Liver (tissue), 9 donors: ENCODE data around the gene SH3PXD2A. TPM values are rescaled to one million over a fixed set of nuclear protein-coding genes. Genes with fewer than 3 reads are reported as not detected.

Experiments used
- DNase-seq: peaks from one replicate; pipeline ENCODE4 v3.0.0-alpha.2; 2017; ENCODE audit warnings: low spot score
- H3K27ac ChIP-seq, 2 donors: one replicate each; pipeline ENCODE4 v1.7.0; 2013; ENCODE audit warnings: inconsistent platforms in 2 of 2, low read length in 2 of 2, control low read depth in 1 of 2, low read depth in 1 of 2, mild to moderate bottlenecking in 1 of 2
- H3K27me3 ChIP-seq, 4 donors: one replicate each; pipeline versions ENCODE4 v1.6.1 to v1.7.0; 2013; ENCODE audit warnings: low read length in 3 of 4, inconsistent platforms in 1 of 4, mild to moderate bottlenecking in 1 of 4, moderate library complexity in 1 of 4; ENCODE audit not compliant: control insufficient read depth in 4 of 4, insufficient read depth in 4 of 4
- H3K36me3 ChIP-seq, 4 donors: one replicate each; pipeline versions ENCODE4 v1.6.1 to v1.7.0; 2013; ENCODE audit warnings: low read length in 3 of 4, mild to moderate bottlenecking in 3 of 4, low read depth in 1 of 4, moderate library complexity in 1 of 4; ENCODE audit not compliant: control insufficient read depth in 4 of 4, insufficient read depth in 3 of 4
- H3K4me1 ChIP-seq, 4 donors: one replicate each; pipeline versions ENCODE4 v1.6.1 to v1.7.0; 2013; ENCODE audit warnings: low read length in 3 of 4, mild to moderate bottlenecking in 3 of 4, moderate library complexity in 1 of 4; ENCODE audit not compliant: control insufficient read depth in 4 of 4, insufficient read depth in 4 of 4
- H3K4me3 ChIP-seq, 3 donors: one replicate each; pipeline versions ENCODE4 v1.6.1 to v1.7.0; 2013; ENCODE audit warnings: low read length in 3 of 3, control low read depth in 1 of 3, low read depth in 1 of 3, mild to moderate bottlenecking in 1 of 3
- H3K9ac ChIP-seq, 2 donors: one replicate each; pipeline ENCODE4 v1.7.0; 2013; ENCODE audit warnings: low read length in 2 of 2, mild to moderate bottlenecking in 2 of 2, moderate library complexity in 2 of 2, control low read depth in 1 of 2, low read depth in 1 of 2
- H3K9me3 ChIP-seq, 4 donors: one replicate each; pipeline versions ENCODE4 v1.6.1 to v1.7.0; 2013; ENCODE audit warnings: low read length in 3 of 4; ENCODE audit not compliant: control insufficient read depth in 4 of 4
- EGR1 ChIP-seq, 2 donors: IDR thresholded peaks; 2 replicates each; pipeline ENCODE4 v1.6.1; 2016 to 2018; ENCODE audit warnings: antibody characterized with exemption in 2 of 2, low read depth in 2 of 2
- FOXA1 ChIP-seq: IDR thresholded peaks from 2 replicates; pipeline ENCODE4 v1.6.1; 2016; ENCODE audit warnings: antibody characterized with exemption
- FOXA2 ChIP-seq: IDR thresholded peaks from 2 replicates; pipeline ENCODE4 v1.6.1; 2016; ENCODE audit warnings: antibody characterized with exemption
- GABPA ChIP-seq, 2 donors: IDR thresholded peaks in 1 of 2; conservative IDR thresholded peaks in 1 of 2; 2 replicates each; pipeline ENCODE4 v1.6.1; 2016; ENCODE audit warnings: antibody characterized with exemption in 2 of 2, mild to moderate bottlenecking in 1 of 2, moderate library complexity in 1 of 2
- HNF4A ChIP-seq, 2 donors: conservative IDR thresholded peaks; 2 replicates each; pipeline ENCODE4 v1.6.1; 2016; ENCODE audit warnings: antibody characterized with exemption in 2 of 2, mild to moderate bottlenecking in 2 of 2
- HNF4G ChIP-seq: IDR thresholded peaks from 2 replicates; pipeline ENCODE4 v1.6.1; 2016; ENCODE audit warnings: antibody characterized with exemption
- JUND ChIP-seq, 2 donors: IDR thresholded peaks; 2 replicates each; pipeline ENCODE4 v1.6.1; 2016; ENCODE audit warnings: antibody characterized with exemption in 2 of 2
- RXRA ChIP-seq, 2 donors: IDR thresholded peaks; 2 replicates each; pipeline ENCODE4 v1.6.1; 2017 to 2018; ENCODE audit warnings: antibody characterized with exemption in 2 of 2, mild to moderate bottlenecking in 1 of 2
- SP1 ChIP-seq: IDR thresholded peaks from 2 replicates; pipeline ENCODE4 v1.6.1; 2018; ENCODE audit warnings: antibody characterized with exemption, mild to moderate bottlenecking
- YY1 ChIP-seq: IDR thresholded peaks from 2 replicates; pipeline ENCODE4 v1.6.1; 2016; ENCODE audit warnings: antibody characterized with exemption, mild to moderate bottlenecking
- WGBS: extraction: QIAGEN DNeasy Blood & Tissue Kit; methylation state at CpG from one replicate; pipeline ENCODE4 v1.1.7; 2013; 5-methylcytosine and 5-hydroxymethylcytosine counted together
- polyA plus RNA-seq, 2 donors: library from polyadenylated mRNA; stranded (reverse) in 1 of 2; unstranded in 1 of 2; fragments of 200-250 nt in 1 of 2; fragments of >200 nt in 1 of 2; fragmentation: Nextera tagmentation in 1 of 2; extraction: Ambion mirVana in 1 of 2; gene quantifications; one replicate each; pipeline versions ENCODE4 v1.2.1 to v1.2.3, GENCODE V29; 2013 to 2015
- total RNA-seq, 2 donors: library from RNA; depleted of rRNA; stranded (reverse); fragments of >200 nt; gene quantifications; one replicate each; pipeline ENCODE4 v1.2.3, GENCODE V29; 2014
- TF ChIP-seq, protein P1 (sequence below): IDR thresholded peaks from 2 replicates; pipeline ENCODE4 v1.6.1; 2016; ENCODE audit warnings: antibody characterized with exemption
- TF ChIP-seq, protein P2 (sequence below): IDR thresholded peaks from 2 replicates; pipeline ENCODE4 v1.6.1; 2016; ENCODE audit warnings: antibody characterized with exemption
- TF ChIP-seq, protein P3 (sequence below): fragments of 150-350 bp; IDR thresholded peaks from 2 replicates; pipeline ENCODE4 v1.5.1; 2017; ENCODE audit warnings: improper control_type of control experiment, low read depth, low read length; ENCODE audit not compliant: missing input control
- TF ChIP-seq, protein P4 (sequence below): IDR thresholded peaks from 2 replicates; pipeline ENCODE4 v1.6.1; 2016; ENCODE audit warnings: antibody characterized with exemption, mild to moderate bottlenecking
- TF ChIP-seq, protein P5 (sequence below): IDR thresholded peaks from 2 replicates; pipeline ENCODE4 v1.6.1; 2016; ENCODE audit warnings: antibody characterized with exemption
- donor health status: healthy.
- donor health status: healthy.
- donor health status: healthy.
- donor health status: healthy.
- donor health status: healthy.

Gene SH3PXD2A
- total and polyA plus RNA-seq, 4 donors: 0.82 to 5.5 (median 3.9) TPM

DNA sequence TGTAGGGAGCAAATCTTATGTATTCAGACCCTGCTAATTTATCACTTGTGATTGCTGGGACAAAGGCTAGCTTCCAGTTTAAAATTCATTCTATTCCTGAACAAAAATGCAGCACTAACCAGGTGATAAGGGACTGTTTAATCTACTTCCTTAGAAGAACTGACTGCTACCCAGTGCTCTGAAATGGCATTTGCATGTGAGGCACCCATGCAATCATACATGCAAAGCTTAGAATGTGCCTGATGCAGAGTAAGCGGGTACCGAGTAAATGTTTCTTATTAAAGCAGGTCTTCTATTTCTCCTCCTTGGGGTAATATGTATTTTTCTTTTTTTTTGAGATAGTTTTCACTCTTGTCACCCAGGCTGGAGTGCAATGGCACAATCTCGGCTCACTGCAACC, 307.4 kb downstream of the SH3PXD2A start:
- Histone ChIP-seq H3K27me3 (no peaks in the 10 kb centered on the region), H3K9ac (no peak overlapping the region), H3K36me3 (no peaks in the 10 kb centered on the region), H3K4me3 (no peak overlapping the region), H3K27ac (no peak overlapping the region), H3K4me1 (peaks cover 4 to 26% (median 16%) of the 10 kb centered on the region in 4 donors), H3K9me3 (no peaks in the 10 kb centered on the region)
- TF ChIP-seq EGR1 (IDR thresholded peaks at IDR 0.05; ENCODE audit: low read depth in 2 of 2) (no peak), YY1 (no peak)
- TF ChIP-seq, protein P1, sequence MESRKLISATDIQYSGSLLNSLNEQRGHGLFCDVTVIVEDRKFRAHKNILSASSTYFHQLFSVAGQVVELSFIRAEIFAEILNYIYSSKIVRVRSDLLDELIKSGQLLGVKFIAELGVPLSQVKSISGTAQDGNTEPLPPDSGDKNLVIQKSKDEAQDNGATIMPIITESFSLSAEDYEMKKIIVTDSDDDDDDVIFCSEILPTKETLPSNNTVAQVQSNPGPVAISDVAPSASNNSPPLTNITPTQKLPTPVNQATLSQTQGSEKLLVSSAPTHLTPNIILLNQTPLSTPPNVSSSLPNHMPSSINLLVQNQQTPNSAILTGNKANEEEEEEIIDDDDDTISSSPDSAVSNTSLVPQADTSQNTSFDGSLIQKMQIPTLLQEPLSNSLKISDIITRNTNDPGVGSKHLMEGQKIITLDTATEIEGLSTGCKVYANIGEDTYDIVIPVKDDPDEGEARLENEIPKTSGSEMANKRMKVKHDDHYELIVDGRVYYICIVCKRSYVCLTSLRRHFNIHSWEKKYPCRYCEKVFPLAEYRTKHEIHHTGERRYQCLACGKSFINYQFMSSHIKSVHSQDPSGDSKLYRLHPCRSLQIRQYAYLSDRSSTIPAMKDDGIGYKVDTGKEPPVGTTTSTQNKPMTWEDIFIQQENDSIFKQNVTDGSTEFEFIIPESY: no peak
- TF ChIP-seq, protein P2, sequence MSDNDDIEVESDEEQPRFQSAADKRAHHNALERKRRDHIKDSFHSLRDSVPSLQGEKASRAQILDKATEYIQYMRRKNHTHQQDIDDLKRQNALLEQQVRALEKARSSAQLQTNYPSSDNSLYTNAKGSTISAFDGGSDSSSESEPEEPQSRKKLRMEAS: no peak
- TF ChIP-seq, protein P3, sequence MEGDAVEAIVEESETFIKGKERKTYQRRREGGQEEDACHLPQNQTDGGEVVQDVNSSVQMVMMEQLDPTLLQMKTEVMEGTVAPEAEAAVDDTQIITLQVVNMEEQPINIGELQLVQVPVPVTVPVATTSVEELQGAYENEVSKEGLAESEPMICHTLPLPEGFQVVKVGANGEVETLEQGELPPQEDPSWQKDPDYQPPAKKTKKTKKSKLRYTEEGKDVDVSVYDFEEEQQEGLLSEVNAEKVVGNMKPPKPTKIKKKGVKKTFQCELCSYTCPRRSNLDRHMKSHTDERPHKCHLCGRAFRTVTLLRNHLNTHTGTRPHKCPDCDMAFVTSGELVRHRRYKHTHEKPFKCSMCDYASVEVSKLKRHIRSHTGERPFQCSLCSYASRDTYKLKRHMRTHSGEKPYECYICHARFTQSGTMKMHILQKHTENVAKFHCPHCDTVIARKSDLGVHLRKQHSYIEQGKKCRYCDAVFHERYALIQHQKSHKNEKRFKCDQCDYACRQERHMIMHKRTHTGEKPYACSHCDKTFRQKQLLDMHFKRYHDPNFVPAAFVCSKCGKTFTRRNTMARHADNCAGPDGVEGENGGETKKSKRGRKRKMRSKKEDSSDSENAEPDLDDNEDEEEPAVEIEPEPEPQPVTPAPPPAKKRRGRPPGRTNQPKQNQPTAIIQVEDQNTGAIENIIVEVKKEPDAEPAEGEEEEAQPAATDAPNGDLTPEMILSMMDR: no peak
- DNase-seq: no peak
- WGBS: 98% methylated on average over 3 of the region's 3 CpGs

DNA sequence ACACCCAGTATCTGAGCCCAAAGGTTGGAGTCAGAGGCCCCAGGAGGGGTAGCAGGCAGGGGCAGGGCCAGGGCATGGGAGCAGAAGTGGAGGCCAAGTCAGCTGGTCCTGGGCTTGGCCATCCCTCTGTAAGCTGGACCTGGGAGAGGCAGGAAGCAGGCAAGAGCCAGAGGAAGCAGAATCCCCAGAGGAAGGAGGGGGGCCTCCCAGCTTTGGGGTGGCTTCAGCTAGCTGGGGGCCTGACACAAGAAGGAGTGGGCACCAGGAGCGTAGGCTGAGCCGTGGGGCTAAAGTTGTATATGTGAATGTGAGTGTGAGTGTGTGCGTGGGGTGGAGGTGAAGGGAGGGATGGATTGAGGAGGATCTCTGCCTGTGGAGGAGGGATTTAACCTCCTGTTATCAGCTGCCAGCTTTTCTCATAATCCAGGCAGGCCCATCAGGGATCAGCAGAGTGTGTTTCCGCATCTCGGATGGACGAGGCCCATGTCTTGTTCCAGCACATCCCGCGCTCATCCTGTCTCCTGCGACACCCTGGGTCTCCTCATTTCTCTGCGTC, 307.9 kb downstream of the SH3PXD2A start:
- DNase-seq: peak; percentile 27
- 92% methylated on average over 10 of the region's 10 CpGs for WGBS
- TF ChIP-seq FOXA2 (no peak), HNF4A (conservative IDR thresholded peaks at IDR 0.05) (no peak), RXRA (IDR thresholded peaks at IDR 0.05) (no peak), JUND (IDR thresholded peaks at IDR 0.05) (no peak), YY1 (no peak), SP1 (no peak), EGR1 (IDR thresholded peaks at IDR 0.05; ENCODE audit: low read depth in 2 of 2) (no peak), HNF4G (no peak), GABPA (IDR thresholded peaks at IDR 0.05 in 1 of 2, conservative IDR thresholded peaks at IDR 0.05 in 1 of 2) (no peak), FOXA1 (no peak)
- TF ChIP-seq, protein P4, sequence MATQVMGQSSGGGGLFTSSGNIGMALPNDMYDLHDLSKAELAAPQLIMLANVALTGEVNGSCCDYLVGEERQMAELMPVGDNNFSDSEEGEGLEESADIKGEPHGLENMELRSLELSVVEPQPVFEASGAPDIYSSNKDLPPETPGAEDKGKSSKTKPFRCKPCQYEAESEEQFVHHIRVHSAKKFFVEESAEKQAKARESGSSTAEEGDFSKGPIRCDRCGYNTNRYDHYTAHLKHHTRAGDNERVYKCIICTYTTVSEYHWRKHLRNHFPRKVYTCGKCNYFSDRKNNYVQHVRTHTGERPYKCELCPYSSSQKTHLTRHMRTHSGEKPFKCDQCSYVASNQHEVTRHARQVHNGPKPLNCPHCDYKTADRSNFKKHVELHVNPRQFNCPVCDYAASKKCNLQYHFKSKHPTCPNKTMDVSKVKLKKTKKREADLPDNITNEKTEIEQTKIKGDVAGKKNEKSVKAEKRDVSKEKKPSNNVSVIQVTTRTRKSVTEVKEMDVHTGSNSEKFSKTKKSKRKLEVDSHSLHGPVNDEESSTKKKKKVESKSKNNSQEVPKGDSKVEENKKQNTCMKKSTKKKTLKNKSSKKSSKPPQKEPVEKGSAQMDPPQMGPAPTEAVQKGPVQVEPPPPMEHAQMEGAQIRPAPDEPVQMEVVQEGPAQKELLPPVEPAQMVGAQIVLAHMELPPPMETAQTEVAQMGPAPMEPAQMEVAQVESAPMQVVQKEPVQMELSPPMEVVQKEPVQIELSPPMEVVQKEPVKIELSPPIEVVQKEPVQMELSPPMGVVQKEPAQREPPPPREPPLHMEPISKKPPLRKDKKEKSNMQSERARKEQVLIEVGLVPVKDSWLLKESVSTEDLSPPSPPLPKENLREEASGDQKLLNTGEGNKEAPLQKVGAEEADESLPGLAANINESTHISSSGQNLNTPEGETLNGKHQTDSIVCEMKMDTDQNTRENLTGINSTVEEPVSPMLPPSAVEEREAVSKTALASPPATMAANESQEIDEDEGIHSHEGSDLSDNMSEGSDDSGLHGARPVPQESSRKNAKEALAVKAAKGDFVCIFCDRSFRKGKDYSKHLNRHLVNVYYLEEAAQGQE: no peak
- TF ChIP-seq, protein P5, sequence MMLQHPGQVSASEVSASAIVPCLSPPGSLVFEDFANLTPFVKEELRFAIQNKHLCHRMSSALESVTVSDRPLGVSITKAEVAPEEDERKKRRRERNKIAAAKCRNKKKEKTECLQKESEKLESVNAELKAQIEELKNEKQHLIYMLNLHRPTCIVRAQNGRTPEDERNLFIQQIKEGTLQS: no peak
- TF ChIP-seq, protein P1: no peak

More for the DNA sequence above, 307.9 kb downstream of the SH3PXD2A start:
- no peaks in the 10 kb centered on the region for H3K36me3 ChIP-seq
- H3K4me1 ChIP-seq: peaks cover 4 to 31% (median 20%) of the 10 kb centered on the region in 4 donors
- H3K27ac ChIP-seq: no peak overlapping the region
- H3K4me3 ChIP-seq: no peak overlapping the region
- H3K9me3 ChIP-seq: no peaks in the 10 kb centered on the region
- H3K9ac ChIP-seq: no peak overlapping the region
- H3K27me3 ChIP-seq: no peaks in the 10 kb centered on the region
